ENCODE measurements around the gene CREBBP.

The CREBBP gene

GRCh38 chr16:3879258-3879886 is 1.1 kb downstream of the CREBBP start:
- no peak for DNase-seq

GRCh38 chr16:3878610-3879009 is 1.9 kb downstream of the CREBBP start:
- DNase-seq, result no peak

- no peak for DNase-seq
Measured at GRCh38 chr16:3876695-3877094, 3.8 kb downstream of the CREBBP start.

GRCh38 chr16:3876160-3876559 is 4.4 kb downstream of the CREBBP start:
- DNase-seq, result no peak

GRCh38 chr16:3874794-3875692 is 5.5 kb downstream of the CREBBP start:
- DNase-seq, result no peak

- no peak for DNase-seq
Measured at GRCh38 chr16:3874242-3874641, 6.3 kb downstream of the CREBBP start.

- no peak for DNase-seq
Measured at GRCh38 chr16:3873482-3874173, 6.9 kb downstream of the CREBBP start.

- no peak for DNase-seq
Measured at GRCh38 chr16:3872216-3872895, 8.2 kb downstream of the CREBBP start.

GRCh38 chr16:3868967-3869366 is 11.5 kb downstream of the CREBBP start:
- no peak for DNase-seq

- DNase-seq, result no peak
Measured at GRCh38 chr16:3868556-3868955, 12.0 kb downstream of the CREBBP start.

GRCh38 chr16:3866703-3867431 is 13.6 kb downstream of the CREBBP start:
- DNase-seq, result no peak

GRCh38 chr16:3865241-3865640 is 15.3 kb downstream of the CREBBP start:
- no peak for DNase-seq

GRCh38 chr16:3864562-3864961 is 16.0 kb downstream of the CREBBP start:
- no peak for DNase-seq

- DNase-seq, result no peak
Measured at GRCh38 chr16:3863587-3863986, 16.9 kb downstream of the CREBBP start.

GRCh38 chr16:3861808-3862451 is 18.6 kb downstream of the CREBBP start:
- no peak for DNase-seq

GRCh38 chr16:3859889-3860288 is 20.6 kb downstream of the CREBBP start:
- no peak for DNase-seq

GRCh38 chr16:3858801-3859200 is 21.7 kb downstream of the CREBBP start:
- no peak for DNase-seq

- DNase-seq, result no peak
Measured at GRCh38 chr16:3857189-3858043, 23.1 kb downstream of the CREBBP start.

GRCh38 chr16:3856367-3857141 is 24.0 kb downstream of the CREBBP start:
- DNase-seq, result no peak

Measured in NCI-H2029 (cell line).